GM12864 (cell line): ENCODE data around the gene TAOK2.
"Not testable (repeated sequence)": the region's sequence is repeated elsewhere in the genome, so short reads cannot be mapped to it uniquely, and the experiment has no call there.

Experiments
- DNase-seq: peaks from one replicate; pipeline ENCODE4 v3.0.0-alpha.2; 2011; ENCODE audit warnings: low read depth
- H3K4me3 ChIP-seq: 2 replicates; pipeline ENCODE4 v1.5.1; 2011; ENCODE audit warnings: mild to moderate bottlenecking, low read depth, low read length, control low read depth
- TF ChIP-seq, protein P1 (sequence below): IDR thresholded peaks from 2 replicates; pipeline ENCODE4 v1.5.1; 2011; ENCODE audit warnings: low read depth, mild to moderate bottlenecking, moderate library complexity, low read length, control low read depth, inconsistent platforms; ENCODE audit errors: missing control alignments

Gene TAOK2

DNA sequence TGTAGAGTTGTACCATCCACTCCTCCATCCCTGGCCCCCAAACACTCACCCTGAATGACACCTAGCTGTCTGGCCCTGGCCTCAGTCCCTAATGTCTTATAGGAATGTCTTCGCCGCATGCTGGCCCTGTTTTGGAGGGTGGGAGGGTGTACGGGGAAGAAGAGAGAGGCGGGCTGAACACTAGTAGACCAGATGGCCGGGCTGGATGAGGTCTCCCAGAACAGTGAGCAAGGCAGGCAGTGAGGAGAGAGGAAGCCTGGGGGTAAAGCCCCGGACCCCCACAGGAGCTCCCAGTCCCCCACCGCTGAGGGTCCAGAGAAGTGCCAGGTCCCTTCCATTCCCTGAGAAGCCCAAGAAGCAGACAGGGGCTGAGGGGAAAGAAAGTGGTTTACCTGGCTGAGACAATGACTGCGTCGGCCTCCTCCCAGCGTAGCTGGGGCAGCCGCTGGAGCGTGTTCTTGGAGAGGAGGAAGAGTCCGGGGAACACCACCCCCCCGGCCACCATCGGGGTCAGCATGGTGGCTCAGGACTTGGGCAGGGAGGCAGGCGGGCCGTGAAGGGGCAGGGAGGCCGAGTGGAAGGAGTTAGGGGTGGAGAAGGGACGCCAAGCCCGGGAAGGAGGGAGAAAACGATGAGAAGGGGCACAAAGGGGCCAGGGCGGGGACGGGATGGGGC, 56.5 kb downstream of the TAOK2 start:
- no peak for DNase-seq
- TF ChIP-seq, protein P1, sequence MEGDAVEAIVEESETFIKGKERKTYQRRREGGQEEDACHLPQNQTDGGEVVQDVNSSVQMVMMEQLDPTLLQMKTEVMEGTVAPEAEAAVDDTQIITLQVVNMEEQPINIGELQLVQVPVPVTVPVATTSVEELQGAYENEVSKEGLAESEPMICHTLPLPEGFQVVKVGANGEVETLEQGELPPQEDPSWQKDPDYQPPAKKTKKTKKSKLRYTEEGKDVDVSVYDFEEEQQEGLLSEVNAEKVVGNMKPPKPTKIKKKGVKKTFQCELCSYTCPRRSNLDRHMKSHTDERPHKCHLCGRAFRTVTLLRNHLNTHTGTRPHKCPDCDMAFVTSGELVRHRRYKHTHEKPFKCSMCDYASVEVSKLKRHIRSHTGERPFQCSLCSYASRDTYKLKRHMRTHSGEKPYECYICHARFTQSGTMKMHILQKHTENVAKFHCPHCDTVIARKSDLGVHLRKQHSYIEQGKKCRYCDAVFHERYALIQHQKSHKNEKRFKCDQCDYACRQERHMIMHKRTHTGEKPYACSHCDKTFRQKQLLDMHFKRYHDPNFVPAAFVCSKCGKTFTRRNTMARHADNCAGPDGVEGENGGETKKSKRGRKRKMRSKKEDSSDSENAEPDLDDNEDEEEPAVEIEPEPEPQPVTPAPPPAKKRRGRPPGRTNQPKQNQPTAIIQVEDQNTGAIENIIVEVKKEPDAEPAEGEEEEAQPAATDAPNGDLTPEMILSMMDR: no peak
- no peak overlapping the region for H3K4me3 ChIP-seq

DNA sequence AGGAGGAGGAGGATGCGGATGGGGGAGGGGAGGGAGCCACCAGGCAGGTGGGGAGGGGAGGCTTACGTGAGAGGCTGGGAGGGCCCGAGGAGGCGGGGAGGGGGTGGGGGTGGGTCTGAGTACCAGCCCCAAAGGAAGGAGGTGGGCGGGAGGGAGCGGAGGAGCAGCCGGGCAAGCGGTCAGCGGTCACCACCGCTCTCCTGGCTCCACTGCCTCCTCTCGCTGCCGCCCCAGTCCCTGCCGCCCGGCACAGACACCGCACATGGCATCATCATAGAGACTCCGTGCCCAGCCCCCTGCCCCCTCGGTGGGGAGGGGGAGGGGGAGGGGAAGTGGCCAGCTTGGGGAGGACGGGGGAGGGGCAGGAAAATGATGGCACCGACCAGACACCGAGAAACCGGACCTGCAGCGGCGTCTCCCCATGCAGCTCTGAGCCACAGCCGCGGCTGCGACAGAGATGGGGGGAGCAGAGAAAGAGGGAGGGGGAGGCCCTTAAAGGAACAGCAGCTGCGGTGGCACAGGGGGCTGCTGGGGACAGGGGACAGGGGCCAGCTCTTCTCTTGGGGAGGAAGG, 57.3 kb downstream of the TAOK2 start, which contains the start of gene TLCD3B:
TSS of gene TLCD3B (minus strand) at position 431 of the 573 bp plus-strand sequence. CDS start 744 bp downstream, outside the sequence.
- no peak within 1 kb of the TSS for H3K4me3 ChIP-seq
- TF ChIP-seq, protein P1: no peak
- no peak for DNase-seq

DNA sequence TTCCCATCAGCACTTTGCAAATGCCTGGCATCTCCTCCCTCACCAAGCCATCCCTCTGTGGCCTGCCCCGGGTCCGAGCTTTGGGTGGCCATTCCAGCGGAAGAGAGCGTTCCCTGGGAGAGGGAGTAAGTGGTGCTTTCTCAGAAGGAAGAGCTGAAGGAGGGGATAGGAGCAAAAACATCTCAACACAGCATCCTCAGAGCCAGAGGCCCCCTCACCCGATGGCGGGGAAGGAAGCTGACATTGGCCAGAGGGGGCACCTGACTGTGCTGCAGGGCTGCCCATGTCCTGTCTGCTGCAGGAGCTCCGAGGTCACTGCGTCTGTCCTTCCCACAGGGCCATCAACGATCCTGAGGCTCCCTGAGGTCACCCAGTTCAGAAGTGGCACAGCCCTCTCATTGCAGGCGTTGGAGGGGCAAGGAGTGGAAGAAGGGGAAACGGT, 57.8 kb downstream of the TAOK2 start:
- no peak for DNase-seq
- no peak overlapping the region for H3K4me3 ChIP-seq
- TF ChIP-seq, protein P1: peak; percentile 2

DNA sequence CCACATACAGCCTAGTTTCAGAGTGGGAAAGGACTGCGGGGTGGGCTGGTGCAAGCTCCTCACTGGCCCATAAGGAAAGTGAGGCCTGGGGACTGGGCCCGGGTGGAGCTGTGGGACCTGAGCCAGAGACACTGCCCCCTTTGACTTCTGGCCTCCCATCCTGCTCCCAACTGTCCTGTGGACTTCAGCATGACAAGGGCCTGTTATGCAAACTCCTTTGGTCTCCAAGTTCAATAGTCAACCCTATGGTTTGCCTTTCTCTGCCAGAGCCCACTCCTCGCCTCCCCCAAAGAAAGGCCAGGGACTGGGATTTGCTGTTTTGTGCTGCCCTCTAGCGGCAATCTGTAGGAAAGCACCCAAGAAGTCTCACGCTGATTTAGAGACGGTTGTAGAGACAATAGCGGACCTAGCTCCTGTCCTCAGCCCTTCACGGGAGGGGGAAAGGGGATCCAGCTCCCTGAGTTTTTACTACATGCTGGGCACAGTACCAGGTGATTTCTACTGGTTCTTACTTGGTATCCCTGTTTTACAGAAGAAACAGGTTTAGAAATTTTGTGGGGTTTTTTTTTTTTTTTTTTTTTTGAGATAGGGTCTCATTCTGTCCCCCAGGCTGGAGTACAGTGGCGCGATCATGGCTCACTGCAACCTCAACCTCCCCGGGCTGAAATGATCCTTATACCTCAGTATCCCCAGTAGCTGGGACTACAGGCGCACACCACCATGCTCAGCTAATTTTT, 58.6 kb downstream of the TAOK2 start:
- TF ChIP-seq, protein P1: peak; percentile 86
- H3K4me3 ChIP-seq: no peak overlapping the region
- peak; percentile 46 for DNase-seq

DNA sequence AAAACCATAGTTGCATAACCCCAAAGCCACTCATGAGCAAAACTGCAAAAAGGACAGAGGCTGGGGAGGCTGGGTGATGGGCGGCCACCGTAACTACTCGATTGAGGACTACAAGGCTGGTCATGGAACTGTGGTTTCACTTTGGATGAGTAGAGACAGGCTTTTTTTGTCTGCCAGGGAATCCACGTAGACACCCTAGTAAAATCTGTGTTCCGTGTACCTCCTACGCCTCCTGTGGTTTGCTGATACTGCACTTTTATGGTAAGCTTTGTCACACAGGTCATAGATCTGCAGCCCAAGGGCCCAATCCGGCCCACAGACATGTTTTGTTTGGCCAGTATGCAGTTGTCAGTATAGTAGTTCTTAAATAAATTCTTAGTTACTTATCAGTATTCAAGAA, 59.6 kb downstream of the TAOK2 start:
- no peak overlapping the region for H3K4me3 ChIP-seq
- peak; percentile 52 for DNase-seq
- TF ChIP-seq, protein P1: no peak

DNA sequence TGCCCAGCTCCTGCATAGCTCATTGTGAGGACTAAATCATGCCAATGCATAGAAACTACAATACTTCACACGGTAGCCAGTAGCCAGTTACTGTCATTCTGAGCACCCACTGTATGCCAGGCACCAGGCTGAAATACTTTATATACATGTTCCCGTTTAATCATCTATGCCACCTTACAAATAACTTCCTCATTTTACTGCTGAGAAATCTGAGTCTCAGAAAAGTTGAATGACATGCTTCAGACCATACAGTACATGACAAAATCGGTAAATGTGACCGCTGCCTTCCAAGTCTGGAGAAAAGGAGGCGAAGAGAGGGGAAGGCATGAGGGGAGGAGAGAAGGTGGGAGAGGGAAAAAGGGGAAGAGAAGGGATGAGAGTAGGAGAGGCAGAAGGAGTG, 66.6 kb downstream of the TAOK2 start:
- TF ChIP-seq, protein P1: no peak
- no peak for DNase-seq
- no peak overlapping the region for H3K4me3 ChIP-seq

DNA sequence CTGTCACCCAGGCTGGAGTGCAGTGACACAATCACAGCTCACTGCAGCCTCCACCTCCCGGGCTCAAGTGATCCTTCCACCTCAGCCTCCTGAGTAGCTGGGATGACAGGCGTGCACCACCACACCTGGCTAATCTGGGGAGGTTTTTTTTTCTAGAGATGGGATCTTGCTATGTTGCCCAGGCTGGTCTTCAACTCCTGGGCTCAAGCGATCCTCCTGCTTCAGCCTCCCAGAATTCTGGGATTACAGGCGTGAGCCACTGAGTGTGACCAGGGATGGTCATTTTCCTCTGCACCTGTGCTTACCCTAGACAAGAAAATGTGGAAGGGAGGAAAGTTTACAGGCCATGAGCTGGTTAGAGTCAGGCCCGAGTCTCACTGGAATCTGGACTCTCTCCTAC, 67.0 kb downstream of the TAOK2 start:
- not testable (repeated sequence) for DNase-seq, H3K4me3 ChIP-seq
